Gastroesophageal sphincter (tissue), 4 donors: ENCODE data around the gene MAPKAPK3. TPM values are rescaled to one million over a fixed set of nuclear protein-coding genes. Genes with fewer than 3 reads are reported as not detected.

ENCODE experiments used
- ATAC-seq: fragments of 150-250 bp; one replicate; pipeline ENCODE4 v1.9.1; 2016; ENCODE audit warnings: mild to moderate bottlenecking, moderate library complexity
- H3K27ac ChIP-seq, 4 donors: fragments of 200-600 bp; sonication (generic) in 3 of 4; 1 replicate in 3 of 4; 2 replicates in 1 of 4; pipeline ENCODE4 v1.5.1; 2016 to 2019
- H3K27me3 ChIP-seq: fragments of 200-600 bp; sonication (generic); one replicate; pipeline ENCODE4 v1.5.1; 2019
- H3K36me3 ChIP-seq, 2 donors: fragments of 200-600 bp; sonication (generic); one replicate each; pipeline ENCODE4 v1.5.1; 2019; ENCODE audit warnings: control low read depth in 1 of 2
- H3K4me1 ChIP-seq, 3 donors: fragments of 200-600 bp; sonication (generic); 1 replicate in 2 of 3; 2 replicates in 1 of 3; pipeline ENCODE4 v1.5.1; 2016 to 2019; ENCODE audit warnings: control low read depth in 2 of 3
- H3K4me3 ChIP-seq, 2 donors: fragments of 200-600 bp; sonication (generic); one replicate each; pipeline ENCODE4 v1.5.1; 2019; ENCODE audit warnings: mild to moderate bottlenecking in 1 of 2, moderate library complexity in 1 of 2
- H3K9me3 ChIP-seq, 3 donors: fragments of 200-600 bp; sonication (generic); one replicate each; pipeline ENCODE4 v1.5.1; 2017 to 2019; ENCODE audit warnings: control low read depth in 2 of 3
- EP300 ChIP-seq: sonication (generic); formaldehyde crosslinking; IDR thresholded peaks from one replicate; pipeline ENCODE4 v1.6.1; 2017; ENCODE audit warnings: antibody characterized with exemption, mild to moderate bottlenecking
- POLR2A ChIP-seq, 2 donors: fragments of 450-650 bp; IDR thresholded peaks; one replicate each; pipeline ENCODE4 v1.6.1; 2017; ENCODE audit warnings: antibody characterized with exemption in 2 of 2, mild to moderate bottlenecking in 2 of 2, moderate library complexity in 1 of 2
- POLR2AphosphoS5 ChIP-seq: sonication (generic); formaldehyde crosslinking; IDR thresholded peaks from one replicate; pipeline ENCODE4 v1.6.1; 2017; ENCODE audit warnings: antibody characterized with exemption
- WGBS, 2 donors: methylation state at CpG; one replicate each; pipeline ENCODE4 v1.1.5; 2018; ENCODE audit warnings: low coverage in 1 of 2; 5-methylcytosine and 5-hydroxymethylcytosine counted together
- total RNA-seq, 4 donors: library from RNA; depleted of rRNA; stranded (reverse); fragments of >200 nt; gene quantifications; one replicate each; pipeline ENCODE4 v1.1.0, GENCODE V29; 2016
- TF ChIP-seq, protein P1 (sequence below), 4 experiments: fragments of 200-600 bp in 2 of 4; fragments of 450-650 bp in 2 of 4; sonication (generic) in 1 of 4; IDR thresholded peaks; one replicate each; pipeline ENCODE4 v1.5.1; 2017 to 2019; ENCODE audit warnings: antibody characterized with exemption in 4 of 4, mild to moderate bottlenecking in 2 of 4, moderate library complexity in 2 of 4

The MAPKAPK3 gene
- total RNA-seq, 4 donors from 2014 or later = 18.7 to 30.2 (median 22.4) TPM

DNA sequence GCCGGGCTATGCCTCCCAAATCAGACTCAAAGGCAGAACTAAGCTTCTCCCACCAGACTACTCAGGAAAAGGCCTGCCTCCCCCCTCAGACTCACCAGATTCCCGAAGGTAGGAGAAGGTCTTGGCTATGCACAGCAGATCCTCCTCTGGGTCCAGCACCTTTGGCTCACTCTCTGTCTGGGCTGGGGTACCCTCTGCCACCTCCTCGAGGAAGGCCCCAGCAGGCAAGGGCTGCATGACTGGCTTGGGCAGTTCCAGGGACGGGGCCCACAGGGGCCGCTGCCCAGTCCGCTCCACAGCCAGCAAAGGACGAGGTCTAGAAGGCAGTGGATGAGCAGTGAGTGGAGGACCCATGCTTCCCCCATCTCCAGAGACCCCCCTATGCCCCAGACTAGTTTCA lies 8.7 kb upstream of the MAPKAPK3 start:
- ATAC-seq = no peak
- H3K4me1 ChIP-seq = peaks cover 0 to 95% (median 28%) of the 10 kb centered on the region in 3 donors
- no CpG with 5 or more reads among the region's 7 CpGs for WGBS, 2 donors

DNA sequence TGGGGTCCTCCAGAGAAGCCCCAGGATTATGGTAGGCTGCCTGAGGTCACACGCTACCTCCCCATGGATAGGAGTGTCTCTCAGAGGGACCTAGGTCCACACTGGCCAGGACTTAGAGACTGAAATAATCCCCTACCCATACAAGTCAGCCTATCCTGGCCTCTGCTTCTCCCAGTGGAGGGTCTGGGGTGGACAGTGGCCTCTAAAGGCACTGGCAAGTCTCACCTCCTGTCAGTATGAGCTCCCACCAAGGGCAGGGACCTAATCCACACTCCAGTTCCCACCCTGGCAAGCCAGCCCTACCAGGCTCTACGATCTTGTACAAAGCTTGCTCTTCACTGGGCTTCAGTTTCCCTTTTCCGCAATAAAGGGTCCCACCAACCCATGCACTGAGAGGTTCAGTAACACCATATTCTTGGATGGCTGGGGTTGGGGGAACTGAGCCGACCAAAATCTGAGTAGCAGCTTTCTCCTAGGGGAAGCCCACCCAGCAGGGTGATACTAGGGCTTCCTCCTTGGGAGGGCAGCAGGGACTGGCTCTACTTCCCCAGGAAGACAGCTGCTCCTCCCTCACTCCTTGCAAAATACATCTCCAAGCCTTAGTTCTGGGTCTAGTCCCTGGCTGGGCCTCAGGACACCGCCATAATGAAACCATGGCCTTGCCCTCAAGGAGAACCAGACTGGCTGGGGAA lies 7.7 kb upstream of the MAPKAPK3 start:
- peak overlapping the region in 1 of 2 donors; percentile 66 for H3K4me3 ChIP-seq
- H3K27me3 ChIP-seq = no peaks in the 10 kb centered on the region
- peaks cover 0 to 42% of the 10 kb centered on the region in 2 donors for H3K36me3 ChIP-seq
- no peak for ATAC-seq
- peak overlapping the region in 1 of 4 donors; percentile 90 for H3K27ac ChIP-seq
- 80 to 83% methylated on average over 1 to 3 of the region's 5 CpGs for WGBS, 2 donors
- peaks cover 0 to 94% (median 28%) of the 10 kb centered on the region in 3 donors for H3K4me1 ChIP-seq
- TF ChIP-seq, protein P1, sequence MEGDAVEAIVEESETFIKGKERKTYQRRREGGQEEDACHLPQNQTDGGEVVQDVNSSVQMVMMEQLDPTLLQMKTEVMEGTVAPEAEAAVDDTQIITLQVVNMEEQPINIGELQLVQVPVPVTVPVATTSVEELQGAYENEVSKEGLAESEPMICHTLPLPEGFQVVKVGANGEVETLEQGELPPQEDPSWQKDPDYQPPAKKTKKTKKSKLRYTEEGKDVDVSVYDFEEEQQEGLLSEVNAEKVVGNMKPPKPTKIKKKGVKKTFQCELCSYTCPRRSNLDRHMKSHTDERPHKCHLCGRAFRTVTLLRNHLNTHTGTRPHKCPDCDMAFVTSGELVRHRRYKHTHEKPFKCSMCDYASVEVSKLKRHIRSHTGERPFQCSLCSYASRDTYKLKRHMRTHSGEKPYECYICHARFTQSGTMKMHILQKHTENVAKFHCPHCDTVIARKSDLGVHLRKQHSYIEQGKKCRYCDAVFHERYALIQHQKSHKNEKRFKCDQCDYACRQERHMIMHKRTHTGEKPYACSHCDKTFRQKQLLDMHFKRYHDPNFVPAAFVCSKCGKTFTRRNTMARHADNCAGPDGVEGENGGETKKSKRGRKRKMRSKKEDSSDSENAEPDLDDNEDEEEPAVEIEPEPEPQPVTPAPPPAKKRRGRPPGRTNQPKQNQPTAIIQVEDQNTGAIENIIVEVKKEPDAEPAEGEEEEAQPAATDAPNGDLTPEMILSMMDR (IDR thresholded peaks at IDR 0.05) = no peak
- no peak for TF ChIP-seq EP300
- TF ChIP-seq POLR2A (IDR thresholded peaks at IDR 0.05) = no peak
- TF ChIP-seq POLR2AphosphoS5 = no peak
- no peaks in the 10 kb centered on the region for H3K9me3 ChIP-seq

More for the DNA sequence above, 8.7 kb upstream of the MAPKAPK3 start:
- H3K27me3 ChIP-seq = no peaks in the 10 kb centered on the region
- peaks cover 0 to 45% of the 10 kb centered on the region in 2 donors for H3K36me3 ChIP-seq
- TF ChIP-seq, protein P1 (IDR thresholded peaks at IDR 0.05) = no peak
- TF ChIP-seq EP300 (no peak), POLR2A (IDR thresholded peaks at IDR 0.05) (no peak), POLR2AphosphoS5 (no peak)
- H3K27ac ChIP-seq = peak overlapping the region in 1 of 4 donors; percentile 6
- no peak overlapping the region for H3K4me3 ChIP-seq
- no peaks in the 10 kb centered on the region for H3K9me3 ChIP-seq

DNA sequence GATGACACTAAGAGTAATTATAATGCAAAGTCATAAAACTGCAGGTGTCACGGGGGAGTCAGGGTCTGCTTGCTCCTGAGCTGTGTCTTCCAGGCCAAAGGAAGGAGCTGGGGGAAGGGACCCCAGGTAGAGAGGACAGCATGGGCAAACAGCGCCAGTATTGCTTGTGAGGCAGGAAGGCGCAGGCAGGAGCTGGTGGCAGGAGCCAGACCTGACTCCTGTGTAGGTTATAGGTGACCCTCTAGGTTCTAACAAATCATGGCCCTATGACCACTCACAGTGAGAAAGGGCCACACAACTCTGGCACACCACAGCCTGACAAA lies 7.2 kb upstream of the MAPKAPK3 start:
- Histone ChIP-seq H3K9me3 (no peaks in the 10 kb centered on the region), H3K4me3 (peak overlapping the region in 1 of 2 donors; percentile 66), H3K4me1 (peaks cover 0 to 89% (median 28%) of the 10 kb centered on the region in 3 donors), H3K27me3 (no peaks in the 10 kb centered on the region), H3K27ac (peak overlapping the region in 1 of 4 donors; percentile 90), H3K36me3 (peaks cover 0 to 37% of the 10 kb centered on the region in 2 donors)
- TF ChIP-seq POLR2AphosphoS5 = no peak
- TF ChIP-seq POLR2A (IDR thresholded peaks at IDR 0.05) = no peak
- TF ChIP-seq EP300 = no peak
- TF ChIP-seq, protein P1 (IDR thresholded peaks at IDR 0.05) = no peak
- ATAC-seq = no peak
- no CpG with 5 or more reads among the region's 3 CpGs for WGBS, 2 donors

DNA sequence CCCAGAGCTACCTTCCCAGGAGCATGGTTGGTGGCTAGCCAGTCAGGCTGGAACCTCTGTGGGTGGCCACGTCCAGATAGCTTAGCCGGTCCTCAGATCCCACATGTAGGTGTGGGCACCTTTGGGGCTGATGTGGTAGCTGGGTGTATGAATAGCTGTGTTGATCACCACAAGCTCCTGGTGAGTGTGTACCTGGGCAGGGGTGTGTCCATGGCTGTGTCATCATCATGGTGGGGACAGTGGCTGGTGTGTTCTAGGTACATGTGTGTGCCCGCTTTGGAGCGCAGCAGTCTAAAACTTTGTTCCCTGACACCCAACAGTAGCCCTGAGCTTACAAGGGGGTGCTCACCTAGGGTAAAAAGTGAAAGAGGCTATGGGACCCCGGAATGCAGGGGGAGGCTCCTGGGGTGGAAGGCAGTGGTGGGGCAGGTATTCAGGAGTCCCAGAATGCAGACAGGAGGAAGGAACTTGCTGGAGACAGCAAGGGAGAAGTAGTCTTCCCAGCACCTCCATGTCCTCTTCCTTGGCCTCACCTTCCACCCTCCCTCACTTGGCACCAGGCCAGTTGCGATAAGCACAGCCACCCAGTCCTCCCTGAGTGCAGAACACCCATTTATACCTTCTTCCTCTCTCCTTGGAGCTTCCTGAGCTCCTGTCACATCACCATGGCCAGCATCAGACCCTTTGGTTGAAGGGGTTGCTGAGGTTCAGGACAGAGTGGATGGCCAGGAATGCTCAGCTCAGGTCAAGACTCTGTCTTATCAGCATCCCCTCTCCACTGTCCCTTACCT lies 6.6 kb upstream of the MAPKAPK3 start:
- ATAC-seq = no peak
- peak overlapping the region; percentile 49 to 66 for H3K4me3 ChIP-seq
- 0% methylated on average over 1 of the region's 6 CpGs; no CpG with 5 or more reads in 1 of the 2 donors for WGBS, 2 donors
- TF ChIP-seq POLR2A (IDR thresholded peaks at IDR 0.05) (no peak), POLR2AphosphoS5 (no peak), EP300 (no peak)
- TF ChIP-seq, protein P1 (IDR thresholded peaks at IDR 0.05) = no peak
- H3K4me1 ChIP-seq = peaks cover 0 to 83% (median 28%) of the 10 kb centered on the region in 3 donors
- H3K9me3 ChIP-seq = no peaks in the 10 kb centered on the region
- H3K27me3 ChIP-seq = no peaks in the 10 kb centered on the region
- H3K27ac ChIP-seq = peak overlapping the region in 2 of 4 donors; percentile 86 to 90
- peaks cover 0 to 30% of the 10 kb centered on the region in 2 donors for H3K36me3 ChIP-seq
